HG03565 (cell line): Measurements from ENCODE around the gene ANKUB1.
A peak's percentile ranks its signal among the peaks of the same experiment; 100 is the strongest.
"Not testable (repeated sequence)": the region's sequence is repeated elsewhere in the genome, so short reads cannot be mapped to it uniquely, and the experiment has no call there.

ENCODE experiments used
- ATAC-seq: cut with Tn5 transposase; IDR thresholded peaks from one replicate; pipeline ENCODE4 v1.9.1; 2021; ENCODE audit warnings: mild to moderate bottlenecking, moderate library complexity; ENCODE audit not compliant: unreplicated experiment

Gene ANKUB1

DNA sequence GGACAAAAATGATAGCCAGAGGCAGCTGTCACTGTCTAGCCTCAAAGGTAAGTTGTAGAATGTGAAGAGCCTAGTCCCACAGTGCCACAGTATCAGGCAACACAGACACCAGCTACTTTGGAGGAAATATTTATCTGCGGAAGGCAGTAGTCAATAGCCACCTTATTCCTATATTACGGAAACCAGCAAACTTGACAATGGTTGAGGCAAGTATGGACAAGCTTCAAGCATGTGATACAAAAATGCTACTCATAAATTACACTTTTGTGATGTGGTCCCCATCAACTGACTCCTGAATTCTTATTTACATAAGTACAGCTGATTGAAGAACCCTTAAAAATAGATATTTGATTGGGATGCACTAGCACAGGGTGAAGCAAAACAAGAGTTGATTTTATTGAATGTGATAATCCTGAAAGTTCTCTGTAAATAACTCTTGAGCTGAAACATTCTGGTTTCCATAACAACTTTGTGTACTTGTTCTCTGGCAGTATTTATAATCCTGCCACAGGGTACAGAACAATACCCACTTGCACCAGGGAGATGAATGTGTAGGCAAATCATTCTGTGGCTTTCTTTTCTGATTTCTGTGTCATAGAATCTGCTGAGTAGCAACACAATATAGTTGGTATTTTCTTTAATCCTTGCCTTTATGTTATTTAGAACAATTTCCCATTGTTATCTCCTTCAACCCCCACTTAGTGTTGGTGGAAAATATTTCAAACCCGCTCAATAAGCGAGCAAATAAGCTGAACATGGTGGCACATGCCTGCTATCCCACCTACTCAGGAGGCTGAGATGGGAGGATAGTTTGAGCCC lies at the start of gene ANKUB1:
Gene ANKUB1 (minus strand): TSS at position 103 of the 819 bp plus-strand sequence. CDS start 188 bp downstream, outside the sequence.
- ATAC-seq: no peak

GRCh38 chr3:149839896-149840295 lies 47.5 kb upstream of the ANKUB1 start:
- ATAC-seq: no peak

DNA sequence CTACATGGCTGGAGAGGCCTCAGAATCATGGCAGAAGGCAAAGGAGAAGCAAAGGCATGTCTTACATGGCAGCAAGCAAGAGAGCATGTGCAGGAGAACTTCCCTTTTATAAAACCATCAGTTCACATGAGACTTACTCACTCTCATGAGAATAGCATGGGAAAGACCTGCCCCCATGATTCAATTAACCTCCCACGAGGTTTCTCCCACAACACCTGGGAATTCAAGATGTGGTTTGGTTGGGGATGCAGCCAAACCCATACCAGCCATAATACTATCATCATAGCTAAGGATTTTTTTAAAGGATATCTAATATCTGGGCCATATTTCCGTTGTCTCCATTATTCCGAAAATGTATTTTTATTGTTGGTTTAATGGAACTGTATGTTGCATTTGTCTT lies 47.1 kb upstream of the ANKUB1 start:
- not testable (repeated sequence) for ATAC-seq

DNA sequence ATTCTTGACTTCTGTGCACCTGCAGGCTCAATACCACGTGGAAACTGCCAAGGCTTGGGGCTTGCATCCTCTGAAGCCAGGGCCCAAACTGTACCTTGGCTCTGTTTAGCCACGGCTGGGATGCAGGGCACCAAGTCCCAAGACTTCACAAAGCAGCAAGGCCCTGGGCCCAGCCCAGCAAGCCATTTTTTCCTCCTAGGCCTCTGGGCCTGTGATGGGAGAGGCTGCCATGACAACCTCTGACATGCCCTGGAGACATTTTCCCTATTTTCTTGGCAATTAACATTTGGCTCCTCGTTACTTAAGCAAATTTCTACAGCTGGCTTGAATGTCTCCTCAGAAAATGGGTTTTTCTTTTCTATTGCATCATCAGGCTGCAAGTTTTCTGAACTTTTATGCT lies 46.1 kb upstream of the ANKUB1 start:
- not testable (repeated sequence) for ATAC-seq

- ATAC-seq: no peak
Observed at GRCh38 chr3:149833241-149833640, 40.9 kb upstream of the ANKUB1 start.

GRCh38 chr3:149832086-149832485 lies 39.7 kb upstream of the ANKUB1 start:
- ATAC-seq: no peak

DNA sequence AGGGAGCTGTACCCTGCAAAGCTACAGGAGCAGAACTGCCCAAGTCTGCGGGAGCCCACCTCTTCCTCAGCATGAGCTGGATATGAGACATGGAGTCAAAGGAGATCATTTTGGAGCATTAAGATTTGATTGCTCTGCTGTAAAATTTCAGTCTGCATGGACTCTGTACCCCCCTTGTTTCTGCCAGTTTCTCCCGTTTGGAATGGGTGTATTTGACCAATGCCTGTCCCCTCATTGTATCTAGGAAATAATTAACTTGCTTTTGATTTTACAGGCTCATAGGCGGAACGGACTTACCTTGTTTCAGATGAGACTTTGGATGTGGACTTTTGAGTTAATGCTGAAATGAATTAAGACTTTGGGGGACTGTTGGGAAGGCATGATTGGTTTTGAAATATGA lies 39.0 kb upstream of the ANKUB1 start:
- no peak for ATAC-seq

GRCh38 chr3:149830902-149831301 lies 38.5 kb upstream of the ANKUB1 start:
- ATAC-seq: no peak

- not testable (repeated sequence) for ATAC-seq
Observed at GRCh38 chr3:149829631-149830030, 37.3 kb upstream of the ANKUB1 start.

GRCh38 chr3:149828390-149828789 lies 36.0 kb upstream of the ANKUB1 start:
- no peak for ATAC-seq

DNA sequence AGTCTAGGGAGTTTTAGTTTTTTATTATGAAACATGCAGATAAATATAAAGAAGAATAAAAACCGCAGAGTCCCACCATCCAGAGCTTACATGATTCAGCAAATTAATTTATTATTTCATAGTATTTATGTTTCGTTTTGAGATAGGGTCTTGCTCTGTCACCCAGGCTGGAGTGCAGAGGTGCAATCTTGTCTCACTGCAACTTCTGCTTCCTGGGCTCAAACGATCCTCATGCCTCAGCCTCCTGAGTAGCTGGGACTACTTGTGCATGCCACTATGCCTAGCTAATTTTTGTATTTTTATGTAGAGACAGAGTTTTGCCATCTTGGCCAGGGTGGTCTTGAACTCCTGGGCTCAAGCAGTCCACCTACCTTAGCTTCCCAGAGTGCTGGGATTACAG lies 34.3 kb upstream of the ANKUB1 start:
- no peak for ATAC-seq

GRCh38 chr3:149820183-149820582 lies 27.8 kb upstream of the ANKUB1 start:
- ATAC-seq: no peak

- no peak for ATAC-seq
Observed at GRCh38 chr3:149819432-149819831, 27.1 kb upstream of the ANKUB1 start.

DNA sequence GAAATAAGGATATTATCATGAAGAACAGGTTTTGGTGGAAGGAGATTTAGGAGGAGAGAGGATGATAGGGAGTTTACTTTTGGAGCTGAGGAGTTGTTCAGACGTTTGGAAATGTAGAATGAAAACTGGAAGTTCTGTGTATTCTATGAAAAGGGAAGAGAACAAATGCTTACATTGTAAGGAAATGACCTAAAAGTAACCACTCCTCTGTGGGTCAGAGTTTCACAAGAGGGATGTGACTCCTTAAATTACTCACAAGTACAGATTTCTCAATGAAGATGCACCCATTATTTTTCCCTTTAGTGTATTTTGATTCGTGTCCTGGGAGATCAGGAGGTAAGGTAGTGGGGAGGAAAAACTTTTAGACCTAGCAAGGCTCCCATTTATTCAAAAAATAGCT lies 24.6 kb upstream of the ANKUB1 start:
- ATAC-seq: no peak

DNA sequence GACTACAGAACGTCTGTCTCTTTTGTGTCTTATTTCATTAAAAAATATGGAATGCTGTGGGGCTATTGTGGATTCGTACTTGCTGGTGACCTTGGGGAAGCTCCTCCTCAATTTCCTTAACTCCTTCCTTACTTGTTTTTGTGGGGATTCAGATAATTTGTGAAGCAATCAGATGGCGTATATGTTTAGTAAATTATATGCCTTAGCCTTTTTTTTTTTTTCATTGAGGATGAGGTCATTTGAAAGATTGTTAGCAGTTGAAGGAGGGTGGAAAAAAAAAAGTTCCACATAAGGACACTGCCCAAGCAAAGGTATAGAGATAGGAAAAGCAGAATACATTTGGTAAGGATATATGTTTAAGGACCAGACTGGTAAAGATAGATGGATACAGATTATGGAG lies 24.0 kb upstream of the ANKUB1 start:
- no peak for ATAC-seq

DNA sequence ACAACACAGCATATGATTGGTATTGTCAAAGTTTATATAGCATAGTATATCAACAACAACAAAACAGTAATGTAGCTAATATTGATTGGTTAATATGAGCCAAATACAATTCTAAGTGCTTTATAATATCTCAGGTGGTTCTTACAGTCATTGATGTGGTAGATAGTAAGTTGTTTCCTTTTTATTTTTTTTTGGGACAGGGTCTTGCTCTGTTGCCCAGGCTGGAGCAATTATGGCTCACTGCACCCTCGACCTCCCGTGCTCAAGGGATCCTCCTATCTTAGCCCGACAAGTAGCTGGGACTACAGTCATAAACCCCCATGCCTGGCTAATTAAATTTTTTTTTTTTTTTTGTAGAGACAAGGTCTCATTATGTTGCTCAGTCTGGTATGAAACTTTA lies 23.4 kb upstream of the ANKUB1 start:
- ATAC-seq: no peak

DNA sequence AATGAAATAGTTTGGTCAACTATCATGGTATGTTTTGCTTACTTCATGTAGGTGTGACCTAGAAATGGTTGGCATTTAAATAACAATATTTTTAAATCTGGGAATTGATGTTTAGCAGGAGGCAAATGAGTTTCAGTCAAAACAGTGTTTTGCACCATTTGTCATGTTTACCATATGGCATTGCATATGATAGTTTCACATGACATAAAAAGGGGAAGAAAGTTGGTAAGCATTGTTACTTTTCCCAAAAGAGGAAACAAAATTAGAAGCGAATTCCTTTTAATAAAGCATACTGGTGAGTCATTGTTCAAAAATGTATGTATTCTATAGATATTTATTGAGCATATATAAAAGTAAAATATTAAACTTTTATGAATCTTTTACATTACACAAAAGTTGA lies 23.0 kb upstream of the ANKUB1 start:
- ATAC-seq: no peak

GRCh38 chr3:149813367-149814281 lies 21.3 kb upstream of the ANKUB1 start:
- ATAC-seq: peak; percentile 6

- peak; percentile 79 for ATAC-seq
Observed at GRCh38 chr3:149812606-149813366, 20.4 kb upstream of the ANKUB1 start, which contains the start of gene RNF13. TSS of gene RNF13 (plus strand) at chr3:149813215. CDS start at chr3:149846027, 32,812 bp downstream.

GRCh38 chr3:149812165-149812605 lies 19.8 kb upstream of the ANKUB1 start:
- no peak for ATAC-seq

- ATAC-seq: no peak
Observed at GRCh38 chr3:149810846-149811245, 18.5 kb upstream of the ANKUB1 start.
